ENCODE measurements around the gene SPOCD1.
A peak's percentile ranks its signal among the peaks of the same experiment; 100 is the strongest.
"Not testable (repeated sequence)": the region's sequence is repeated elsewhere in the genome, so short reads cannot be mapped to it uniquely, and the experiment has no call there.

Gene SPOCD1

GRCh38 chr1:31828926-31829690, 13.3 kb upstream of the SPOCD1 start:
- DNase-seq = no peak

GRCh38 chr1:31828341-31828740, 12.5 kb upstream of the SPOCD1 start:
- DNase-seq = no peak

GRCh38 chr1:31823780-31824179, 8.0 kb upstream of the SPOCD1 start:
- no peak for DNase-seq

- DNase-seq = no peak
Observed at GRCh38 chr1:31822766-31823165, 6.9 kb upstream of the SPOCD1 start.

GRCh38 chr1:31820196-31820595, 4.4 kb upstream of the SPOCD1 start:
- not testable (repeated sequence) for DNase-seq

- DNase-seq = no peak
Observed at GRCh38 chr1:31818206-31818605, 2.4 kb upstream of the SPOCD1 start.

- not testable (repeated sequence) for DNase-seq
Observed at GRCh38 chr1:31816947-31817346, 1.1 kb upstream of the SPOCD1 start.

- not testable (repeated sequence) for DNase-seq
Observed at GRCh38 chr1:31816501-31816900, 679 bp upstream of the SPOCD1 start.

GRCh38 chr1:31815307-31815645, 546 bp downstream of the SPOCD1 start:
- no peak for DNase-seq

- DNase-seq = no peak
Observed at GRCh38 chr1:31814631-31815306, 1.1 kb downstream of the SPOCD1 start.

GRCh38 chr1:31814041-31814511, 1.7 kb downstream of the SPOCD1 start:
- DNase-seq = no peak

GRCh38 chr1:31812158-31812829, 3.5 kb downstream of the SPOCD1 start:
- no peak for DNase-seq

GRCh38 chr1:31811605-31812004, 4.2 kb downstream of the SPOCD1 start:
- DNase-seq = peak; percentile 82

- DNase-seq = no peak
Observed at GRCh38 chr1:31809698-31810097, 6.1 kb downstream of the SPOCD1 start.

- DNase-seq = no peak
Observed at GRCh38 chr1:31807273-31808048, 8.4 kb downstream of the SPOCD1 start.

GRCh38 chr1:31805318-31805717, 10.5 kb downstream of the SPOCD1 start:
- no peak for DNase-seq

- no peak for DNase-seq
Observed at GRCh38 chr1:31804098-31804497, 11.7 kb downstream of the SPOCD1 start.

GRCh38 chr1:31803610-31804009, 12.2 kb downstream of the SPOCD1 start:
- DNase-seq = no peak

- no peak for DNase-seq
Observed at GRCh38 chr1:31802190-31803150, 13.4 kb downstream of the SPOCD1 start.

GRCh38 chr1:31801458-31801857, 14.4 kb downstream of the SPOCD1 start:
- peak; percentile 2 for DNase-seq

GRCh38 chr1:31800674-31800967, 15.2 kb downstream of the SPOCD1 start:
- DNase-seq = no peak
